GM12878 (cell line): ENCODE measurements around the gene DUOX2. TPM values are rescaled to one million over a fixed set of nuclear protein-coding genes. Genes with fewer than 3 reads are reported as not detected.

Source experiments
- ATAC-seq: fragments of 200-7000 bp; cut with Tn5 transposase; 3 replicates; pipeline ENCODE4 v1.9.1; 2020; ENCODE audit warnings: mild to moderate bottlenecking, moderate library complexity
- BruUV-seq: library from RNA; stranded (reverse); fragments of 400-500 nt; replicated peaks from 2 replicates; lab custom pipeline; 2021; lab: Mats Ljungman, UMichigan
- CTCF ChIA-PET: fragments of 300-600 bp; sonication (Branson Sonifier 250); formaldehyde crosslinking; extraction: SDS; loops from one replicate; lab custom pipeline; 2021; ENCODE audit warnings: inconsistent platforms; lab: Yijun Ruan, JAX
- POLR2A ChIA-PET: fragments of 350-600 bp; formaldehyde crosslinking; extraction: SDS; loops from one replicate; lab custom pipeline; 2021; ENCODE audit warnings: inconsistent platforms; lab: Charles Lee
- RAD21 ChIA-PET: fragments of 300-600 bp; sonication (Branson Sonifier 250); formaldehyde crosslinking; loops from one replicate; lab custom pipeline; 2023; ENCODE audit warnings: antibody characterized with exemption; ENCODE audit not compliant: unreplicated experiment; lab: Charles Lee
- SMC1A ChIA-PET: fragments of 300-600 bp; sonication (Branson Sonifier 250); formaldehyde crosslinking; loops from one replicate; lab custom pipeline; 2023; ENCODE audit not compliant: unreplicated experiment, uncharacterized antibody; lab: Charles Lee
- DNase-seq: peaks from one replicate; pipeline ENCODE4 v3.0.0-alpha.2; 2011; ENCODE audit warnings: low read depth, low spot score
- FAIRE-seq: peaks from 3 replicates; lab custom pipeline; 2011; peaks lifted over from hg19 to GRCh38; lab: Jason Lieb, UNC
- H2AFZ ChIP-seq: 2 replicates; pipeline ENCODE4 v1.6.0; 2011; ENCODE audit warnings: low read depth, low read length, control low read depth; ENCODE audit not compliant: control insufficient read depth
- H3K27ac ChIP-seq: 2 replicates; pipeline ENCODE4 v1.5.1; 2011; ENCODE audit warnings: control low read depth; ENCODE audit not compliant: control insufficient read depth, insufficient read depth
- H3K27me3 ChIP-seq, 2 experiments: replicated peaks in 1 of 2; 2 replicates each; pipeline versions ENCODE4 v1.6.0 to v1.6.1; 2011; ENCODE audit warnings: low read length in 1 of 2; ENCODE audit not compliant: control insufficient read depth in 2 of 2, insufficient read depth in 2 of 2
- H3K36me3 ChIP-seq, 2 experiments: 2 replicates each; pipeline ENCODE4 v1.5.1; 2011; ENCODE audit warnings: low read length in 1 of 2; ENCODE audit not compliant: control insufficient read depth in 2 of 2, insufficient read depth in 2 of 2
- H3K4me1 ChIP-seq: 2 replicates; pipeline ENCODE4 v1.6.1; 2011; ENCODE audit warnings: mild to moderate bottlenecking, low read length, moderate library complexity, mixed read lengths; ENCODE audit not compliant: control insufficient read depth, insufficient read depth
- H3K4me2 ChIP-seq: 2 replicates; pipeline ENCODE4 v1.6.0; 2011; ENCODE audit warnings: control low read depth; ENCODE audit not compliant: control insufficient read depth, insufficient read depth
- H3K4me3 ChIP-seq: fragments of 200-600 bp; sonication (generic); 2 replicates; pipeline ENCODE4 v1.5.1; 2016
- H3K79me2 ChIP-seq: 2 replicates; pipeline ENCODE4 v1.6.0; 2011; ENCODE audit warnings: low read length; ENCODE audit not compliant: control insufficient read depth, insufficient read depth
- H3K9ac ChIP-seq: 2 replicates; pipeline ENCODE4 v1.8.0; 2011; ENCODE audit warnings: low read length, control low read depth, mixed read lengths; ENCODE audit not compliant: control insufficient read depth, insufficient read depth
- H3K9me3 ChIP-seq: replicated peaks from 3 replicates; pipeline ENCODE4 v1.5.1; 2011; ENCODE audit warnings: mild to moderate bottlenecking, low read length; ENCODE audit not compliant: control insufficient read depth, insufficient read depth
- H4K20me1 ChIP-seq: 2 replicates; pipeline ENCODE4 v1.6.0; 2011; ENCODE audit not compliant: control insufficient read depth, insufficient read depth
- BHLHE40 ChIP-seq, 2 experiments: fragments of 450-650 bp in 1 of 2; IDR thresholded peaks; 2 replicates each; pipeline ENCODE4 v1.6.1; 2011 to 2017; ENCODE audit warnings: low read depth in 2 of 2, borderline replicate concordance in 1 of 2, improper control_type of control experiment in 1 of 2, low read length in 1 of 2, mild to moderate bottlenecking in 1 of 2
- BMI1 ChIP-seq: fragments of 450-650 bp; IDR thresholded peaks from 2 replicates; pipeline ENCODE4 v1.6.1; 2016; ENCODE audit warnings: mild to moderate bottlenecking, moderate library complexity, borderline replicate concordance
- CBFB ChIP-seq: IDR thresholded peaks from 2 replicates; pipeline ENCODE4 v1.6.1; 2016; ENCODE audit warnings: antibody characterized with exemption, low read depth
- CBX3 ChIP-seq: fragments of 200-600 bp; sonication (generic); IDR thresholded peaks from 2 replicates; pipeline ENCODE4 v1.6.1; 2016; ENCODE audit warnings: low read depth, borderline replicate concordance
- CBX5 ChIP-seq: sonication (generic); IDR thresholded peaks from 2 replicates; pipeline ENCODE4 v1.6.1; 2016; ENCODE audit warnings: low read depth, moderate library complexity, mild to moderate bottlenecking, inconsistent platforms
- CEBPB ChIP-seq, 2 experiments: fragments of 150-350 bp in 1 of 2; IDR thresholded peaks; 2 replicates each; pipeline ENCODE4 v1.6.1; 2012 to 2014; ENCODE audit warnings: low read depth in 2 of 2, low read length in 2 of 2, borderline replicate concordance in 1 of 2, inconsistent platforms in 1 of 2
- CREB1 ChIP-seq: IDR thresholded peaks from 2 replicates; pipeline ENCODE4 v1.6.1; 2012; ENCODE audit warnings: low read depth, mild to moderate bottlenecking, inconsistent platforms
- IRF4 ChIP-seq: IDR thresholded peaks from 2 replicates; pipeline ENCODE4 v1.6.1; 2011; ENCODE audit warnings: low read depth, low read length
- KAT2A ChIP-seq: conservative IDR thresholded peaks from 2 replicates; pipeline ENCODE4 v1.6.1; 2011; ENCODE audit warnings: low read depth, low read length; ENCODE audit not compliant: control insufficient read depth
- MXI1 ChIP-seq: fragments of 150-350 bp; IDR thresholded peaks from 2 replicates; pipeline ENCODE4 v1.6.1; 2011; ENCODE audit warnings: low read depth, mild to moderate bottlenecking, inconsistent platforms, low read length, improper control_type of control experiment
- PAX5 ChIP-seq: IDR thresholded peaks from 2 replicates; pipeline ENCODE4 v1.6.1; 2011; ENCODE audit warnings: low read depth, low read length, borderline replicate concordance
- PML ChIP-seq: IDR thresholded peaks from 2 replicates; pipeline ENCODE4 v1.6.1; 2012; ENCODE audit warnings: low read length, inconsistent platforms
- RBBP5 ChIP-seq: fragments of 200-600 bp; sonication (generic); conservative IDR thresholded peaks from 2 replicates; pipeline ENCODE4 v1.6.1; 2016
- SP1 ChIP-seq: IDR thresholded peaks from one replicate; pipeline ENCODE4 v1.6.1; 2011; ENCODE audit warnings: low read depth, low read length
- WGBS: methylation state at CpG from one replicate; pipeline ENCODE4 v1.1.6; 2016; ENCODE audit warnings: low lambda C conversion rate; ENCODE audit not compliant: insufficient replicate concordance, insufficient coverage; ENCODE audit errors: missing lambda C conversion rate; 5-methylcytosine and 5-hydroxymethylcytosine counted together
- in situ Hi-C: fragments of 300-500 bp; cut with MboI; formaldehyde crosslinking; loops from 9 replicates; pipeline ENCODE4 v1.14.3; 2018; ENCODE audit warnings: mixed read lengths
- intact Hi-C: fragments of 100-400 bp; cut with micrococcal nuclease; formaldehyde crosslinking; loops from one replicate; pipeline ENCODE4 v1.14.2; 2022; ENCODE audit not compliant: unreplicated experiment
- polyA plus RNA-seq, 11 experiments: library from polyadenylated mRNA; depleted of rRNA in 4 of 11; unstranded in 6 of 11; stranded (reverse) in 5 of 11; fragments of >200 nt; fragmentation: Nextera tagmentation in 4 of 11; fragmentation: Illumina TruSeq in 1 of 11; extraction: Ambion mirVana in 4 of 11; extraction: Trizol in 1 of 11; gene quantifications; 1 replicate in 1 of 11; 2 replicates in 10 of 11; pipeline versions ENCODE4 v1.2.1 to v1.2.3, GENCODE V29; 2011 to 2016; ENCODE audit warnings: inconsistent platforms in 2 of 11, missing spikeins in 2 of 11, low read depth in 1 of 11
- total RNA-seq, 4 experiments: library from RNA; depleted of rRNA in 3 of 4; stranded (reverse); fragments of >200 nt in 3 of 4; fragmentation: Illumina TruSeq in 1 of 4; extraction: Trizol in 1 of 4; gene quantifications; 2 replicates each; pipeline versions ENCODE4 v1.2.1 to v1.2.3, GENCODE V29; 2013 to 2021
- TF ChIP-seq, protein P1 (sequence below): fragments of 450-650 bp; IDR thresholded peaks from 2 replicates; pipeline ENCODE4 v1.6.1; 2017; ENCODE audit warnings: mild to moderate bottlenecking, low read depth, inconsistent platforms; ENCODE audit not compliant: poor library complexity, severe bottlenecking

Gene DUOX2
- total and polyA plus RNA-seq, 10 of the 15 experiments (the other 5 are each of a cell fraction or from before 2014, with no cell fraction given) = 0.05 TPM; not detected in 9

GRCh38 chr15:45147606-45148005, 33.6 kb upstream of the DUOX2 start (continued):
- TF ChIP-seq, protein P1, sequence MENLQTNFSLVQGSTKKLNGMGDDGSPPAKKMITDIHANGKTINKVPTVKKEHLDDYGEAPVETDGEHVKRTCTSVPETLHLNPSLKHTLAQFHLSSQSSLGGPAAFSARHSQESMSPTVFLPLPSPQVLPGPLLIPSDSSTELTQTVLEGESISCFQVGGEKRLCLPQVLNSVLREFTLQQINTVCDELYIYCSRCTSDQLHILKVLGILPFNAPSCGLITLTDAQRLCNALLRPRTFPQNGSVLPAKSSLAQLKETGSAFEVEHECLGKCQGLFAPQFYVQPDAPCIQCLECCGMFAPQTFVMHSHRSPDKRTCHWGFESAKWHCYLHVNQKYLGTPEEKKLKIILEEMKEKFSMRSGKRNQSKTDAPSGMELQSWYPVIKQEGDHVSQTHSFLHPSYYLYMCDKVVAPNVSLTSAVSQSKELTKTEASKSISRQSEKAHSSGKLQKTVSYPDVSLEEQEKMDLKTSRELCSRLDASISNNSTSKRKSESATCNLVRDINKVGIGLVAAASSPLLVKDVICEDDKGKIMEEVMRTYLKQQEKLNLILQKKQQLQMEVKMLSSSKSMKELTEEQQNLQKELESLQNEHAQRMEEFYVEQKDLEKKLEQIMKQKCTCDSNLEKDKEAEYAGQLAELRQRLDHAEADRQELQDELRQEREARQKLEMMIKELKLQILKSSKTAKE = no peak
- TF ChIP-seq CBFB = no peak
- no peak for TF ChIP-seq IRF4
- TF ChIP-seq PML = no peak
- no peak for TF ChIP-seq KAT2A
- no peak for TF ChIP-seq CBX3
- no peak for TF ChIP-seq CBX5

GRCh38 chr15:45146405-45146804, 32.4 kb upstream of the DUOX2 start:
- no peak overlapping the region for H2AFZ ChIP-seq
- H4K20me1 ChIP-seq = no peaks in the 10 kb centered on the region
- RAD21 ChIA-PET = no interaction called here
- no peak for TF ChIP-seq BHLHE40 (IDR thresholded peaks at IDR 0.05; ENCODE audit: borderline replicate concordance in 1 of 2, low read depth in 2 of 2, low read length in 1 of 2)
- TF ChIP-seq CREB1 = no peak
- no peak for TF ChIP-seq MXI1
- no peak for TF ChIP-seq RBBP5
- TF ChIP-seq PAX5 = no peak
- no peak for TF ChIP-seq CEBPB (IDR thresholded peaks at IDR 0.05; ENCODE audit: borderline replicate concordance in 1 of 2, low read depth in 2 of 2, low read length in 2 of 2)
- TF ChIP-seq SP1 = no peak
- no peak for TF ChIP-seq BMI1
- no peak for TF ChIP-seq IRF4
- CTCF ChIA-PET = interaction anchor here (0.6 to 2.7 kb wide), 3 partner anchors 20 to 144 kb away, joined by 3 to 7 read pairs (median 3); no protein-coding TSS in a partner anchor
- no peak overlapping the region for H3K9ac ChIP-seq
- H3K4me1 ChIP-seq = no peaks in the 10 kb centered on the region
- FAIRE-seq (no peak), DNase-seq (no peak), ATAC-seq (no peak)
- no peak overlapping the region for H3K4me3 ChIP-seq
- no TSS peak for BruUV-seq
- no peaks in the 10 kb centered on the region for H3K79me2 ChIP-seq
- POLR2A ChIA-PET = interaction anchor here (0.7 kb wide), 1 partner anchor 12 kb away, joined by 3 read pairs; no protein-coding TSS in a partner anchor
- in situ Hi-C loops = no loop called here
- 74% methylated on average over 4 of the region's 4 CpGs for WGBS
- H3K27ac ChIP-seq = no peak overlapping the region
- H3K27me3 ChIP-seq = no peaks in the 10 kb centered on the region
- intact Hi-C loops = no loop called here
- no peaks in the 10 kb centered on the region for H3K36me3 ChIP-seq
- H3K4me2 ChIP-seq = no peak overlapping the region
- SMC1A ChIA-PET = interaction anchor here (1.4 kb wide), 1 partner anchor 28 kb away, joined by 5 read pairs; no protein-coding TSS in a partner anchor
- H3K9me3 ChIP-seq = no peaks in the 10 kb centered on the region
